Measurements from ENCODE around the gene NPHP4.
"Not testable (repeated sequence)": the region's sequence is repeated elsewhere in the genome, so short reads cannot be mapped to it uniquely, and the experiment has no call there.

NPHP4 gene

GRCh38 chr1:5873556-5873955 is 118.7 kb downstream of the NPHP4 start:
- DNase-seq = no peak

- no peak for DNase-seq
Measured at GRCh38 chr1:5872886-5873285, 119.3 kb downstream of the NPHP4 start.

GRCh38 chr1:5868931-5869500 is 123.2 kb downstream of the NPHP4 start:
- DNase-seq = no peak

- DNase-seq = no peak
Measured at GRCh38 chr1:5865774-5866173, 126.5 kb downstream of the NPHP4 start.

- DNase-seq = no peak
Measured at GRCh38 chr1:5865056-5865455, 127.2 kb downstream of the NPHP4 start.

GRCh38 chr1:5864256-5864655 is 128.0 kb downstream of the NPHP4 start:
- no peak for DNase-seq

GRCh38 chr1:5863238-5863637 is 129.0 kb downstream of the NPHP4 start:
- DNase-seq = no peak

GRCh38 chr1:5861871-5862825 is 130.1 kb downstream of the NPHP4 start:
- DNase-seq = no peak

GRCh38 chr1:5860277-5860676 is 131.9 kb downstream of the NPHP4 start:
- DNase-seq = no peak

- DNase-seq = no peak
Measured at GRCh38 chr1:5859766-5860165, 132.5 kb downstream of the NPHP4 start.

GRCh38 chr1:5858844-5859407 is 133.3 kb downstream of the NPHP4 start:
- no peak for DNase-seq

GRCh38 chr1:5858246-5858645 is 134.0 kb downstream of the NPHP4 start:
- no peak for DNase-seq

GRCh38 chr1:5857508-5858090 is 134.6 kb downstream of the NPHP4 start:
- no peak for DNase-seq

- no peak for DNase-seq
Measured at GRCh38 chr1:5857011-5857410, 135.2 kb downstream of the NPHP4 start.

- no peak for DNase-seq
Measured at GRCh38 chr1:5856246-5856815, 135.9 kb downstream of the NPHP4 start.

- no peak for DNase-seq
Measured at GRCh38 chr1:5855196-5855897, 136.9 kb downstream of the NPHP4 start.

- DNase-seq = no peak
Measured at GRCh38 chr1:5854754-5855153, 137.5 kb downstream of the NPHP4 start.

- not testable (repeated sequence) for DNase-seq
Measured at GRCh38 chr1:5853858-5854257, 138.4 kb downstream of the NPHP4 start.

GRCh38 chr1:5850503-5850902 is 141.7 kb downstream of the NPHP4 start:
- no peak for DNase-seq

- no peak for DNase-seq
Measured at GRCh38 chr1:5849550-5849949, 142.7 kb downstream of the NPHP4 start.

- DNase-seq = no peak
Measured at GRCh38 chr1:5847013-5847659, 145.1 kb downstream of the NPHP4 start.

- no peak for DNase-seq
Measured at GRCh38 chr1:5845376-5845775, 146.8 kb downstream of the NPHP4 start.
